Measurements from ENCODE around the gene CCR8.

CCR8 gene, protein sequence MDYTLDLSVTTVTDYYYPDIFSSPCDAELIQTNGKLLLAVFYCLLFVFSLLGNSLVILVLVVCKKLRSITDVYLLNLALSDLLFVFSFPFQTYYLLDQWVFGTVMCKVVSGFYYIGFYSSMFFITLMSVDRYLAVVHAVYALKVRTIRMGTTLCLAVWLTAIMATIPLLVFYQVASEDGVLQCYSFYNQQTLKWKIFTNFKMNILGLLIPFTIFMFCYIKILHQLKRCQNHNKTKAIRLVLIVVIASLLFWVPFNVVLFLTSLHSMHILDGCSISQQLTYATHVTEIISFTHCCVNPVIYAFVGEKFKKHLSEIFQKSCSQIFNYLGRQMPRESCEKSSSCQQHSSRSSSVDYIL

DNA sequence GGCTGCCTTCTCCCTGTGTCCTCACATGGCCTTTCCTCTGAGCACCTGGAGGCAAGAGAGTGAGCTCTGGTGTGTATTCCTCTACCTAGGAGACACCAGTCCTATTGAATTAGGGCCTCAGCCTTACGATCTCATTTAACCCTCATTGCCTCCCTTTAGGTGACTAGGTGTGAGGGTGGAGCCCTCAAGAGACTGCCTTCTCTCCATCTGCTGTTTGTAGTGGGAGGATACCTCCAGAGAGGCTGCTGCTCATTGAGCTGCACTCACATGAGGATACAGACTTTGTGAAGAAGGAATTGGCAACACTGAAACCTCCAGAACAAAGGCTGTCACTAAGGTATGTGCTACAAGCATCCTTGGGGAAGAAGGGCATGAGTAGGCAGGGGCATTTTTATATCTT is at the start of gene CCR8:
CCR8 (plus strand) TSS at position 217 of the 400 bp plus-strand sequence. CDS start 2,623 bp downstream, outside the sequence.
- DNase-seq: peak; percentile 27

DNA sequence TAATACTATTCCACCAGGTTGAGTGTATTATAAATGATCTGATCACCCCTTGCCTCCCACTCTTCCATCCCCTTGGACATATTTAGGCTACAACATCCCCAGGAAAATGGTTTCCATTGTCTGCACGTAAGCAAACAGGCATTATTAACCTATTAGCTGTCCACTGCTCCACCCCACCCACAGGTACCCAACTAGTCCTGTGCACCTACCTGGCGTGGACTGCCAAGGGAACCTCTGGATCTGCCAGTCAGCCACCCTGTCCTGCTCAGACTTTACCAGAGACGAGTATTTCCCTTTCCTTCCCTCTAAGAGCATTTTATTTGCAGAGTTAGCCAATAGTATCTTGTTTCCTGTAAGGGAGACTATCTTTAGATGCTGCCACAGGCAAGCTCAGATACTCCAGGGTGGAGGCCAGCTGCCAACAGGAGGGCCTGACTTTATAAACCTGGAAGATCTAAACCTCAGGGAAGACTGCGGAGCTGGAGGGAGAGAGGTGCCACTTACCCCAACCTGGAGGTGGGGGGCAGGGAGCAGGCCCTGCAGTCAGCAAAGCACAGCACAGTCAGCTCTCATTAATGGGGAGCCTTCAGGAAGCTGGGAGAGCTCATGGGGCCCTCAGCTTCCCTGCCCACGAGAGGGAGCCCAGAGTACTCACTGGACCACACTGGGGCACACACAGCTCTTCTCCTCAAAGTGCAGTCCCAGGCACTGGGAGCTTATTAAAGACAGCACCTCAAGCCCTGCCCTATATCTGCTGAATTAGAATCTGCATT is 49.6 kb upstream of the CCR8 start, which contains the start of gene CX3CR1:
CX3CR1 (minus strand) TSS at position 292 of the 773 bp plus-strand sequence. CDS start 13,527 bp downstream, outside the sequence.
- DNase-seq: no peak

DNA sequence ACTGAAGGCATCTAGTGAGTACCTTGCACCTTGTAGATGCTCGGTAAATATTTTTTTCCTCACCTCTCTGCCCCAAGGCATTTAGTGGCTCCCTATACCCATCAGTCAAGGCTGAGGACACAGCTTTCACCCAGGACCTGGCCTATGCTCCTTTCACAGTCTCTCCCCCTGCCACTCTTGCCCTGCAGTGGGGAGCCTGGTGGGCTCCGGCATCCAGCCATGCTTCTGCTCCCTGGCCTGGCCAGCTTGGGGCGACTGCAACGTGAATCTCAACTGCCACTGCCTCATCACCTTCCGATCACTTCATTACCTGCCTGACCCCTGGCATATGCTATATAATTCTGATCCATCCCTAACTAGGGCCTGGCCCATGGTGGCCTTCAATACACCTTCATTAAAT is 48.9 kb upstream of the CCR8 start:
- DNase-seq: no peak

DNA sequence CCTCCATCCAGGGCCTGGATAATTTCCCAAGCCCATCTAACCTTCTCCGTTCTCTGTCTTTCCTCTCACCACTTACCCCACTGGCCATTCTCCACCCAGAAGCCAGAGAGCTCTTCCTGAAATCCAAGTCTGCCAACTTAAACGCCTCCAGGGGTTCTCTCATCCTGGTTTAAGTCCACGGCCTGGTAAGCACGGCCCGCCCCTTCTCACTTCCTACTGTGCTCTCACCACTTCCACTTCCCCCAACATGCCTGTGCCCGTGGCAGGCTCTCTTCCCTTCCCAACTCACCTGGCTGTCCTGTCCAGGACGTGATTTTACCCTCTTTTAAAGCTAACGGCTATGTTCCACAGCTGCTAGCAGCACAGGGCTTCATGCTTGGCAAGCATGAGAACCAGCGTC is 48.0 kb upstream of the CCR8 start:
- DNase-seq: no peak

DNA sequence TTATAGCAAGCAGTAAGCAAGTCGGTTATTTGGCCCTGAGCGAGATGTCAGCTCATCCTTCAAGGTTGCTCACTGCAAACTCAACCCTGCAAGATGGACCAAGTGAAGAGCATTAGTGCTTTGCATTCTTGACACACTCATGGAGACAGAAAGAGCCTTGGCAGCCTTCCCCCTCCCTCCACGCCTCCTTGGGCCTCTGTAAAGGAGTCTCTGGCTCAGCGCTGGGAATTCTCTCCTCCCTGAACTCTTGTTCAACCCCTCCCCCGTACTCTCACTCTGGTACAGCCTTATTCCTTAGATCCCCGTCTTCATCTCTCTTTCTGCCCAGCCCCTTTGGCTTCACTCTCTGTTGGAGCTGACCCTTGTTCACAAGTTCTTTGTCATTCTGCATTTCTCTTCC is 47.5 kb upstream of the CCR8 start:
- DNase-seq: no peak

DNA sequence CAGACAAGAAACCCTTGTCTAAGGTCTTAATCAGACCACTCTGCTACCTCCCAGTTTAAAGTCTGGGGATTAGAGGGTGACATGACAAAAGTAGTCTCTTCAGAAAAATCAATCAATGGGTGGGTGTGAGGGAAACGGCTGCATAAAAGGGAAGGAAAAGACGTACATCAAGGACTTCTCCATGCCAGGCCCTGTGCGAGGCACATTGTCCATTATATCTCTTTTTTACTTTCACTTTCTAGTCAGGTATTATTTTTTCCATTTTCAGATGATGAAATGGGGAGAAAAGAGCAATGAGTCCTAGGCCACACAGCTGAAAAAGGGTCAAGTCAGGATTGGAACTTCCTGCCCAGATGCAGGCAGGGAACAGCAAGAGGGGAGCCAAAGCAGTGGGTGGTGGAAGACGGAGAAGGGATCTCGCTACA is 45.0 kb upstream of the CCR8 start:
- DNase-seq: no peak

DNA sequence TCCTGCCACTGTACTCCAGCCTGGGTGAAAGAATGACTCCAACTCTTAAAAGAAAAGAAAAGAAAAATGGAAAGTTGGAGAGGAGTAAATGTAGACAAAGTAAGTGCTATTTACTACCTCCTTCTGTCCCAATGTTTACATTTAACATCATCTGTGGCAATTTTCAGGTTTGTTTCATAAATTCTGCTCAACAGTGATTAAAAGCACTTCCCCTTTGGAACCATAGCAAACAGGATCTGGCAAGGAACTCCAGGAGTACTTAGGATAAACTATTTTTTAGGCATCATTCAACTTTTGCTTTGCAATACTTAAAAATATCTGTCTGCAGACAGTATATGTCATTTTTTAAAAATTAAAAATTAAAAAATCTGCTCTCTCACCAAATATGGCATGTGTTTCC is 44.2 kb upstream of the CCR8 start:
- no peak for DNase-seq

DNA sequence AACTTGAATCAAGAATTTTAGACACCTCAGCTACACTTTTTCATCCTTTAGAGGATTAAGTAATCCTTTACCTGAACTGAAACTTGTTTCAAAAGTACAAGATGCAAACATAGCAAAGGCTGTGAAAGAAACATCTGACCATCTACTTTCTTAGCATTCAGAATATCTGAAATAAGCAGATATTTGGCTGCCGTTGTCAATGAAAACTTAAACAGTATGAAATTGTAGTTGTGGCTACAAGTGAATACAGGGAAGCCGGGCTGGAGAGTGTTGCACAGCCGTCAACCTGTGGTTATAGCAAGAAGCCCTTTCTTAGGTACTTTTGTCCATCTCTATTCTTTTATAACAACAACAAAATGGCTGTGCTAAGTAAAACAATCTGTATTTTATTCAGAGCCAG is 42.7 kb upstream of the CCR8 start:
- no peak for DNase-seq

DNA sequence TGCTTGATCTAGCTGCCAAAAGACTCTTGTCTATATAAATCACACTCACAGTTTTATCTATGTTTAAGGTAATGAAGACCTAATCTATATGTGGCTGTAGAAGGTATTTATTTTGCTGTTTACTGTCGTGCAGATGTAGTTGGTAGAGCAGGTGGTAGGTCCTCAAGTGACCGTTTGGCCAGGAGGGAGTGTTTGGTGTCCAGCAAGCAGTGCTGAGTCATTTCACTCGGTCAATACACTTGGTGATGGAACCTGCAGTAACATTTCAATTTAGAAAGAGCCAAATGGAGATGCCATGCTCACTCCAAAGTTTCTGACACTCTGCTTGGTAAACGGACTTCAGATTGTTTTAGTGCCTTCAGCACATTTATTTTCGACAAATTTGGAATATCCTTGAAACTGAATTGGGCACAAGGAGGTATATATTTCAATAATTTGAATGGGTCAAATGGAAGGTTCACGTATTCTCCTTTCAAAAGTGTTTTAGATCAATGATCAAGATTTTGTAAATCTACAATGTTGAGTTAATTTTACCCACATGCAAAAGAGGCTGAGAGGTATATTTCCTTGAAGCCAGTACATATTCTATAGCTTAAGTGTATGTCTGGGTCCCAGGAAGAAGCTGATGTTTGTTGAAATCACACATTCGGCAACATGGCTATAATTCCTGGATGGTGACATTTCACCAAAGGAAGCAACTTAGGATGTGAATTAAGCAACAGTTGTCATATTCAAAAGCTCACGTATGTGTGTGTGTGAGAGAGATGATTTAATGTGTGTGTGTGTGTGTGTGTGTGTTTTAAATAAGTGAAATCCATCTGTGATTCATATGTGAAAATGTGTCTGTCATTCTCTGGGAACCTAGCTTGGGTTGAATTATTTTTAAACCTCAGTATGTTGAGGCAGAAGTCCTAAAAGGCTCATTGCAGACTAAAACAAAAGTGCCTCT is 42.0 kb upstream of the CCR8 start:
- no peak for DNase-seq

DNA sequence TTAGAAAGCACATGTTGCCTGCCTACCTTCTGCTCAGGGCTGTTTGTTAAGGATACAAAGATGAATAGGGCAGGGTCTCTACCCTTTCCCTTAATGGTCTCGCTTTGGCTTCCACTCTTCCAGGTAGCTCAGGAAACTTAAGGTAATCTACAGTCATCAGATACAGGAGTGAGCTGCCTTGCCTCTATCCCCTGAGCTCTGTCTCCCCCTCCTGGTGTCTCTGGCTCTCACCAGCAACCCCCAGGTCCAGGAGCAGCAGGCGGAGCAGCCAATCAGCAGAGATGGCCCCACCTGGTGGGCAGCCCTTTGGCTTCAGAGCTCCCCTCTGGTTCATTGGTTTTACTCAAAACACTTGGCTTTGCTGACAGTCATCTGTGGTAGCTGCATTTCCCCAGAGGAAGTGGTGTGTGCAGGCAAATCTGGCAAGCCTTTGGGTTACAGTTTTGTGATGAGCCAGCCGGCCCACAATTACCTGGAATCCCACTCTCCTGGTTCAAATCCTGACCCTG is 41.2 kb upstream of the CCR8 start:
- DNase-seq: peak; percentile 89

DNA sequence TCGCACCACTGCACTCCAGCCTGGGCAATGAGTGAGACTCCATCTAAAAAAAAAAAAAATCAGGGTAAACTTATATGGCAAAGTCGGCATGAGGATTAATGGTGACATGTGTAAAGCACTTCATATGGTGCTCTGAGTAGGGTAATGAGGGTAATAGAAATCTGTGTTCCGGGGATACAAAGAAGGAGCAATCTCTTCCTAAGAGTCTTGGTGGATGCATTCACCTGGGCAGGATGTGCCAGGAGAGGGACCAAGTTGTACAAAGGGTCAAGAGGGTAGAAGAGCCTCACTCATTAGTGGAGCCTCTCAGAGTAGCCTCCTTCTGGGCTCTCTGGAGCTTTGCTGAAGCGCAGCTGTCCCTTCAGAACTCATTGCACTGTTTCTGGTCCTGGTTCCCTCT is 40.4 kb upstream of the CCR8 start:
- DNase-seq: no peak

DNA sequence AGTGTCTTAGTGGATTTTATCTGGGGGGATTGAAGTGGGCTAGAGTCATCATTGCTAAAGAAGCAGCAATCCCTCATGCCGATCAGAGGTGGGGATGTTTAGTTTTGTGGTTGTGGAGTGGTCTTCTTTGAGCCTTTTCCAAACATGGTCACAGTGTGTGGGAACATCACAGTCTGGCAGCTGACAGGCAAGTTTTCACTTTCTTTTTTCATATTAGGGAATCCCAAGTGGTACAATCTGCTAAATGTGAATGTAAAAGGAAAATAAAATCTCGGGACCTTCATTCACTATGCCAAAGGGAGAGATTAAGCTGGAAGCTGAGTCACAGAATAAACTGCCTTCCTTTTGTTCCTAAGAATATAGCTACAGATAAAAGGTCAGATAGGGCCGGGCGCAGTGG is 39.3 kb upstream of the CCR8 start:
- no peak for DNase-seq

DNA sequence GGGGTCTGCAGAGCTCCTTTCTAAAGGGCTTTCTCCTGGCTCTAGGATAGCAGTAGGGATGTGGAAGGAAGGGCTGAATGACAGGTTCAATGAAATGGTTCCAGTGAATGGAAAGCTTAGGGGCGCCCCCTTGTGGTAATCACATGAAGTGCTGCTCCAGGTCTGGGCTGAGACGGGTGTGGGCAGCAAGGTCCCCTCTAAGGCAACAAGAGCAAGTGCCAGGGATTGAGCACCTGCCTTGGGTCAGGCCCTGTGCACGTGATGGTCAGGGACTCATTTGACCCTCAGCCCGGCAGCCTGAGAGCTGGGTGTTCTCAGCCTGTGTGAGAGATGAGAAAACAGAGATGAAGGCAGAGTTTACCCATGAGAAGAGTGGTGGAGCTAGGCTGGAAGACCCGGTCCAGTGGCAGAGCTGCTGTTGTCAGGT is 37.6 kb upstream of the CCR8 start:
- peak; percentile 79 for DNase-seq

DNA sequence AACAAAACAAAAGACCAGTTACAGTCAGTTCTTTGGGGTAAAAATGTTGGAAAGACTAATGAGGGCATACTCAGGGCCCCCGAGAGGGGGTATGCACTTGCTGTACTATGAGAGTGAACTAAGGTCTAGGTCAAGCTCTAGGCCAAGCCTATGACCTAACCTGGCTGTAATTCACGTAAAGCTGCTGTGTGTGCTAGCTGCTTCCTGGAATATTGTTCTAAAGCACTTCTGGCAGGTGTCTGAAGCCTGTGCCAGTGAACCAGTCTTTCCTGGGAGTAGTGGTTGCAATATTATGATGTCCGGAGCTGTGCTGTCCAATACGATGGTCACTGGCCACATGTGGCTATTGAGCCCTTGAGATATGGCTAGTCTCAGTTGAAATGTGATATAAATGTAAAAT is 36.5 kb upstream of the CCR8 start:
- no peak for DNase-seq

DNA sequence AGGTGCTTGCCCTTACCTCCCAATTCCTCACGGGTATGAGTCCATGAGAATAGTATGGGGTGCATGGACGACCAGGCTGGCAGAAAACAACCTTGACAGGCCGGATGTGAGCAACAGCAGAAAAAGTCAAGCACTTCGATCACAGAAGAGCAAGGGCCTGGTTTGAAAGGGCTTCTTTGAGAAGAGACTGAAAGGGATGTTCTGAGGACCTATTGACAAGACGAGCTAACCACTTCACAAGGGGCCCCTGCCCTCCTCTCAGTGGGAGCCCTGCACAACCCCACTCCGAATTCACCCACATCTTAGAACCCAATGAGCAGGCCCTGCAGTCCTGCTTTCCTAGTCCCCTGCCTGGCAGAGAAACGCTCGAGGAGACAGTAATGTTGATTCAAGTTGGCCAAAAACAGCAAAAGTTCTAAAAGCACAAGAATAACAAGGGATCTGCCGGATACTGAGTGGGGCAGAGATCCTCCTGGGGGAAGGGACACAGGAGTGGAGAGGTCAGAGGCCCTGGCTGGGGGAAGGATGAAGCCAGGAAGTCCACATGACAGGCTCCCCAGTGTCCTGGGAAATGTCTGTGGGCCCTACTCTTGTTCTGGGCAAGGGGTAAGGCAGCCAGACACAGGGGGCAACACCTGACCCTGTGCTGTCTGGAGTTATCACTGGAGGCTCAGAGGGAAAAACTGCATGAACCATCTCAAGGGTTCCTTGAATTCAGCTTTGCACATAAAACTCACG is 34.9 kb upstream of the CCR8 start:
- peak; percentile 19 for DNase-seq

DNA sequence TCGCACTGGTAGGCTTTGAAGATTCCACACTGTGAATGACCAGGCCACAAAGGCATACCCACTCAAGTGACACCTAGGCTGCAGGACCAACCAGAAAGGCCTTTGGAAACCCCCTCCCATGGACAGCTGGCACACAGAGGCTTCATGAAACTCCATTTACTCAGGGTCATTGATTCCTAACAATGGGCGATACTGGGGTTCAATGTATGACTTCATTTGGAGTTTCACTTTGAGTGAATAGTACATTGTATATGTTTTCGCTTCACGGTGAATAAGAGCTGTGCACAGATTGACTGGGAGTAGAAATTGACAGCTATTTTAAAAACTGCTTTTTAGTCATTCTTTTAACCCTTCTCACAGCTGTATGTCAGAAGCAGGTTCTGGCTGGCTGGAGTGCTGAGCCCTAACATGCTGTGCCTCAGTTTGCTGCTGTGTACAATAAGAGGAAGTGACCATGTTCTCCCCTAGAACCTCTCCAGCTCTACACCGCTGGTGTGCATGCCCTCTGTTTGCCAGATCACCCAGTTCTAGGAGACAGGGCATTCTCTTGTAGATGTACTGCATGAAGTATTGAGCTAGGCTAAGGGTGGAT is 34.2 kb upstream of the CCR8 start:
- DNase-seq: no peak

DNA sequence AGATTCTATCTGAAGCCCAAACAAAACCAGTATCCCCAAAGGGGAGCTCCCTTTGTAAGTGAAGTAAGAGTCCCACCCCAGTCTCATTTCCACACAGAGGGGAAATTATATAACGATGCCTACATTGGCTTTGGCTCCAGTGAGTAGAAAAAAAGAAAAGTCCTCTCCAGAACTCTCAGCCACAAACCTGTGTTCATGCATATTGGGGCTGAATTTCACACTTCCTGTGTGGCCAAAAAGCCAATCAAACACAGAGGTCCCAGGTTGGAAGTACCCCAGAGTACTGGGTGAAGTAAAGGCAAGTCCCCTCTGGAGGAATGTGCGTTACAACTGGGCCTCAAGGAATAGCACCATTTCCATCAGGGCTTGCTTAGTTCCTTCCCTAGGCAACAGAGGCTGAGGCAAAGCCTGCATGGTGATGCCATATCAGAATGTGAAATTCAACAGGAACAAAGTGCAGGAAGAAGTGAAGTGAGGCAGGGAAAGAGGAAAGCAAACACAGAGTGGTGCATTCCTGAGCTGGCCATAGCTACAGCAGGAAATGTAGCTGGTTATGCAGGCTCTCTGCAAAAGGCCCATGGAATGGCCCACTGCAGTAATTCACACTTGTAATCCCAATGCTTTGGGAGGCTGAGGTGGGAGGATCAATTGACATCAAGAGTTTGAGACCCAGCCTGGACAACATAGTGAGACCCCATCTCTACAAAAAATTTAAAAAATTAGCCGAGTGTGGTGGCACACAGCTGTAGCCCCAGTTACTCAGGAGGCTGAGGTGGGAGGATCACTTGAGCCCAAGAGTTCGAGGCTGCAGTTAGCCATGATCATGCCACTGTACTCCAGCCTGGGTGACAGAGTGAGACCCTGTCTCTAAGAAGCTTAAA is 33.1 kb upstream of the CCR8 start:
- DNase-seq: no peak

DNA sequence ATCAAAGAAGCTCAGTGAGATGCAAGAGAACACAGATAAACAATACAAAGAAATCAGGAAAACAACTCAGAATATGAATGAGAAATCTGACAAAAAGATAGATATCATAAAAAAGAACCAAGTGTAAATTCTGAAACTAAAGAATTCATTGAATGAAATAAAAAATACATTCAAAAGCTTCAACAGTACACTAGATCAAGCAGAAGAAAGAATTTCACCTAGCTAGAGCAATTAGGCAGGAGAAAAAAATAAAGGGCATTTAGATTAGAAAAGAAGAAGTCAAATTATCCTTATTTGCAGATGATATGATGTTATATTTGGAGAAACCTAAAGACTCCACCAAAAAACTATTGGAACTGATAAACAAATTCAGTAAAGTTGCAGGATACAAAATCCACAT is 30.2 kb upstream of the CCR8 start:
- no peak for DNase-seq

DNA sequence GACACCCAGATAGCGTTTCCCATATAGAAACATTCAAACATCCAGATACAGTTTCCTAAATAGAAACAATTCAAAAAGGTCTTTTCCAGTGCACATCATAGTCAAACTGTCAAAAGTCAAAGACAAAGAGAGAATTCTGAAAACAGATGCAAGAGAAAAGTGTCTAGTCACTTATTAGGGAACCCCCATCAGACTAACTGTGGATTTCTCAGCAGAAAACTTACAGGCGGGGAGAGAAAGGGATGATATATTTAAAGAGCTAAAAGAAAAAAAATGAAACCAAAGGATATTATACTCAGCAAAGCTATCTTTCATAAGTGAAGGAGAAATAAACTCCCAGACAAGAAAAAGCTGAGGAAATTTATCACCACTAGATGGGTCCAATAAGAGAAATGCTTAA is 27.3 kb upstream of the CCR8 start:
- DNase-seq: no peak

DNA sequence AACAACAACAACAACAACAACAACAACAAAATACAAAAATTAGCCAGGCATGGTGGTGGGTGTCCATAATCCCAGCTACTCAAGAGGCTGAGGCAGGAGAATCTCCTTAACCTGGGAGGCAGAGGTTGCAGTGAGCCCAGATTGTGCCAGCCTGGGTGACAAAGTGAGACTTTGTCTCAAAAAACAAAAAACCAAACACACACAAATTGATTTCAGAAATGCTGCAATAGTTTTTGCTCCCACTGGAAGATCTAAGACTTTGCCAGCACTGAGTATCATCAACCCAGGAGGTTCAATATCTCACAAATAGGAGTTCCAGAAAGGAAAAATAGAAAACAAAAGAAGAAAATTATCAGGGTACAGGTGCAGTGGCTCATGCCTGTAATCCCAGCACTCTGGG is 16.2 kb upstream of the CCR8 start:
- DNase-seq: no peak

DNA sequence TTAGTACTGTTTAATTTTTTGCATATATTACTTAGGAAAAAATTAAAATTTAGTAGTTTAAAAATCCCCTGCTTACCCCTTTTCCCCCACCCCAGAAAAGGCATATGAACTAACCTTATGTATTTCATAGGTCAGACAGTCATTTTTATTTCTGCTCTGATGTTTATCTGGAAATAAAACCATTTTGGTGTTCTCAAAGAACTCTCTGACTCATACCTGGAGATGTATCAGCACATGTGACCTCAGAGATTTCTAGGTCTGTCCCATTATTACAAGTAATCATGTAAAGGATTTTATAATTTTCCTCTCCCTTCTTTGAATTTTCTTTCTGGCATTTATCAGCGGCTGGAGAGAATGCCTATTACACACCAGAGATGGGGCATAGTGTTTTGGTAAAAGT is 14.1 kb upstream of the CCR8 start:
- DNase-seq: no peak

Data from CD4-positive, alpha-beta T cell treated with Interleukin-10 for 1 hour (primary cell).